Measurements from ENCODE around the gene PAWR. TPM values are rescaled to one million over a fixed set of nuclear protein-coding genes. Genes with fewer than 3 reads are reported as not detected.
A peak's percentile ranks its signal among the peaks of the same experiment; 100 is the strongest.

Gene PAWR
- total and polyA plus RNA-seq, 4 donors: 6.8 to 119 (median 56.4) TPM

DNA sequence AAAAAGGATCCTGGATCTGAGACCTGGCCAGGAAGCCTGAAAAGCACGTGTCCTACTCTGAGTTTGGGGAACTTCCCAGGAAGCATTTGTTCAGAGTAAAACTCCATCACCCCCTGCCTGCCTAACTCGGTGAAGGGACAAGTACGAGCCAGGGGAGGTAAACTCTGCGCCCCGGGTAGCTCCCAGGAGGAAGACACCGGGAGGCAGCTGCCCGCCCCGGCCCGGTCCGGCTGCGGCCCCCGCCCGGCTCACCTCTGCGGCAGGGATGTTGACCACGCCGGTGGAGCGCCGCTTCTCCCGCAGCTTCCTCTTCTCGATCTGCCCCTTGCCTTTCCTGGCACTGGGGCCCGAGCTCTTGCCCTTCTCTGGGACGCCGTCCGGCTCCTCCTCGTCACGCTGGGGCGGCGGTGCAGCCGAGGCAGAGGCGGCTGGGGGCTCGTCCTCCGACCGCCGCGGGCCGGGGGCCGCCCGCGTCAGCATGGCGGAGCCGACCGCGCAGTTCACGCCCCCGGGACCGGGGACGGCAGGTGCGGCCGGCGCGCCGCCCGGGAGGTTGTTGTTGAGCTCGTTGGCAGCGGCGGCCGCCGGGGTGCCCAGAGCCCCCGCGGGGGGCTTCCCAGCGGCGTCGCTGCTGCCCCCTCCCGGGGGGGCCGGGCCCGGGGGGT, 1.2 kb downstream of the PAWR start:
- Histone ChIP-seq H3K4me1 (ENCODE audit: control insufficient read depth in 5 of 5, insufficient read depth in 5 of 5, low read length in 5 of 5) (peaks cover 0 to 23% (median 2%) of the 10 kb centered on the region in 5 donors), H3K9me3 (ENCODE audit: control insufficient read depth in 4 of 4, insufficient read depth in 3 of 4, low read length in 3 of 4) (no peaks in the 10 kb centered on the region), H3K27ac (ENCODE audit: low read depth in 1 of 2, low read length in 1 of 2) (peak overlapping the region; percentile 4 to 96), H3K36me3 (ENCODE audit: control insufficient read depth in 4 of 4, insufficient read depth in 4 of 4, low read length in 4 of 4) (peaks cover 0 to 1% (median 0%) of the 10 kb centered on the region in 4 donors), H3K4me3 (peak overlapping the region; percentile 67), H3K27me3 (ENCODE audit: control insufficient read depth in 3 of 3, insufficient read depth in 3 of 3, low read length in 2 of 3) (peaks cover 0 to 37% (median 0%) of the 10 kb centered on the region in 3 donors), H3K9ac (ENCODE audit: insufficient read depth in 1 of 2, low read length in 2 of 2) (peak overlapping the region in 1 of 2 donors; percentile 62)
- 0 to 1% methylated on average over 52 to 66 of the region's 66 CpGs for WGBS, 2 donors
- ATAC-seq (ENCODE audit: insufficient read depth, low FRiP score) (peak; percentile 1), DNase-seq (peak; percentile 42 to 61 (median 56))
- TF ChIP-seq, protein P1, sequence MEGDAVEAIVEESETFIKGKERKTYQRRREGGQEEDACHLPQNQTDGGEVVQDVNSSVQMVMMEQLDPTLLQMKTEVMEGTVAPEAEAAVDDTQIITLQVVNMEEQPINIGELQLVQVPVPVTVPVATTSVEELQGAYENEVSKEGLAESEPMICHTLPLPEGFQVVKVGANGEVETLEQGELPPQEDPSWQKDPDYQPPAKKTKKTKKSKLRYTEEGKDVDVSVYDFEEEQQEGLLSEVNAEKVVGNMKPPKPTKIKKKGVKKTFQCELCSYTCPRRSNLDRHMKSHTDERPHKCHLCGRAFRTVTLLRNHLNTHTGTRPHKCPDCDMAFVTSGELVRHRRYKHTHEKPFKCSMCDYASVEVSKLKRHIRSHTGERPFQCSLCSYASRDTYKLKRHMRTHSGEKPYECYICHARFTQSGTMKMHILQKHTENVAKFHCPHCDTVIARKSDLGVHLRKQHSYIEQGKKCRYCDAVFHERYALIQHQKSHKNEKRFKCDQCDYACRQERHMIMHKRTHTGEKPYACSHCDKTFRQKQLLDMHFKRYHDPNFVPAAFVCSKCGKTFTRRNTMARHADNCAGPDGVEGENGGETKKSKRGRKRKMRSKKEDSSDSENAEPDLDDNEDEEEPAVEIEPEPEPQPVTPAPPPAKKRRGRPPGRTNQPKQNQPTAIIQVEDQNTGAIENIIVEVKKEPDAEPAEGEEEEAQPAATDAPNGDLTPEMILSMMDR (IDR thresholded peaks at IDR 0.05; ENCODE audit: control extremely low read depth, extremely low read depth): no peak

DNA sequence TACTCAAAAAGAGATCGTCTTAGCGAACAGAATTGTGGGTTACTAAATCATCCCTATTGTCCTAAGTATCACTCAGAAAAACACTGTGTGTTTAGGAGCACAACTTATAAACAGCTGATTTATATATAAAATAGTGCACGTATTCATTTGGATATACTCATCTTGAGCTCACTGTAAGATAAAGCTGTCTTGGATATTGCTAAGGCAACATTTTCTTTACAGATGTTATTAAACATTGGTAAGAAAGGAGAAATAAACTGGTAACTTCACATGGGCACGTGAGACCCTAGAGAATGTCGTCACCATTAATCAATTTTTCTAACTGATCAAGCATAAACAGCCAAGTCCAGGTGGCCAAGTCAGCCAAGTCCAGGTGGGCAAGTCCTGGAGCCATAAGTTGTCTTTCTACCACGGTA, 1.7 kb downstream of the PAWR start:
- H3K27ac ChIP-seq (ENCODE audit: low read depth in 1 of 2, low read length in 1 of 2): peak overlapping the region in 1 of 2 donors; percentile 96
- TF ChIP-seq, protein P1 (IDR thresholded peaks at IDR 0.05; ENCODE audit: control extremely low read depth, extremely low read depth): no peak
- peaks cover 0 to 1% (median 0%) of the 10 kb centered on the region in 4 donors for H3K36me3 ChIP-seq (ENCODE audit: control insufficient read depth in 4 of 4, insufficient read depth in 4 of 4, low read length in 4 of 4)
- DNase-seq (peak in 1 of 3 donors; percentile 13), ATAC-seq (ENCODE audit: insufficient read depth, low FRiP score) (no peak)
- peaks cover 0 to 23% (median 2%) of the 10 kb centered on the region in 5 donors for H3K4me1 ChIP-seq (ENCODE audit: control insufficient read depth in 5 of 5, insufficient read depth in 5 of 5, low read length in 5 of 5)
- H3K27me3 ChIP-seq (ENCODE audit: control insufficient read depth in 3 of 3, insufficient read depth in 3 of 3, low read length in 2 of 3): peaks cover 0 to 37% (median 0%) of the 10 kb centered on the region in 3 donors
- H3K4me3 ChIP-seq: peak overlapping the region; percentile 67
- peak overlapping the region in 1 of 2 donors; percentile 62 for H3K9ac ChIP-seq (ENCODE audit: insufficient read depth in 1 of 2, low read length in 2 of 2)
- 1% methylated on average over 6 of the region's 6 CpGs for WGBS, 2 donors
- no peaks in the 10 kb centered on the region for H3K9me3 ChIP-seq (ENCODE audit: control insufficient read depth in 4 of 4, insufficient read depth in 3 of 4, low read length in 3 of 4)

DNA sequence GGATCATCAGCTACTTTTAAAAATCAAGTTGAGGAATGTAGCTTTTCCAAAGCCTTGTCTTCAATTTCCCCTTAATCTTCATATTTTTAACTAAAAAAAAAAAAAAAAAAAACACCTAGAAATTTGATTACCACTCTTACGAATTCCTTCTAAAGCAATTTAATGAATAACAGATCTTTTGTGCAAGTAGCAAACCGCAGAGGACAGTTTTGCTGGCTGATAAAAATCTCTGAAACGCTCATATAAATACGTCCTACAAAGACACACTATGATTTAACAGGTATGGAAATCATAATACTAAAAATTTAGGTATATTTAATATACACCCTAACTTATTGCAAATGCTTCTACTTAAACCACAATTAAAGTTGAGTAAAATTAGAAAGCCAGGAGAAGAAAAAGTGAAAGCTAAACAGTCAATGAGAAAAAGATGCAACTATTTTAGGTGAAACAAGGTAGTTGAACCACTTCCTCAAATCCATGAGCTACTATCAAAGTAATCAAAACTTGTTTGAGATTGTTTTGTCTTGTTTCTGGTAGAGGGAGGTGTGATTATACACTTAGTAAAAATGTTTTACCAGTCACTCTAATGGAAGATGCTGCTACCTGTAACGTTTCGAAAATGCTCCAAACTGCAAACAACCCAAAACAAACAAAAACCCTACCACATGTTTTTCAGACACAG, 2.2 kb downstream of the PAWR start:
- Histone ChIP-seq H3K27me3 (ENCODE audit: control insufficient read depth in 3 of 3, insufficient read depth in 3 of 3, low read length in 2 of 3) (peaks cover 0 to 36% (median 0%) of the 10 kb centered on the region in 3 donors), H3K9ac (ENCODE audit: insufficient read depth in 1 of 2, low read length in 2 of 2) (peak overlapping the region in 1 of 2 donors; percentile 62), H3K4me3 (no peak overlapping the region), H3K4me1 (ENCODE audit: control insufficient read depth in 5 of 5, insufficient read depth in 5 of 5, low read length in 5 of 5) (peaks cover 0 to 23% (median 2%) of the 10 kb centered on the region in 5 donors), H3K36me3 (ENCODE audit: control insufficient read depth in 4 of 4, insufficient read depth in 4 of 4, low read length in 4 of 4) (peaks cover 0 to 1% (median 0%) of the 10 kb centered on the region in 4 donors), H3K9me3 (ENCODE audit: control insufficient read depth in 4 of 4, insufficient read depth in 3 of 4, low read length in 3 of 4) (no peaks in the 10 kb centered on the region), H3K27ac (ENCODE audit: low read depth in 1 of 2, low read length in 1 of 2) (no peak overlapping the region)
- DNase-seq (peak in 1 of 3 donors; percentile 27), ATAC-seq (ENCODE audit: insufficient read depth, low FRiP score) (no peak)
- TF ChIP-seq, protein P1 (IDR thresholded peaks at IDR 0.05; ENCODE audit: control extremely low read depth, extremely low read depth): no peak
- WGBS, 2 donors: 8 to 12% methylated on average over 6 of the region's 6 CpGs

Data from lung (tissue), 12 donors.